HepG2 (cell line): ENCODE measurements around the gene ITGB2. TPM values are rescaled to one million over a fixed set of nuclear protein-coding genes. Genes with fewer than 3 reads are reported as not detected.
A peak's percentile ranks its signal among the peaks of the same experiment; 100 is the strongest.

Experiments
- MXI1 ChIP-seq: IDR thresholded peaks from 3 replicates; pipeline ENCODE4 v1.6.1; 2012; ENCODE audit warnings: low read depth, low read length, inconsistent platforms, borderline replicate concordance
- ZFX ChIP-seq: sonication (generic); formaldehyde crosslinking; IDR thresholded peaks from 2 replicates; pipeline ENCODE4 v1.4.0; 2020; ENCODE audit warnings: mild to moderate bottlenecking, low read depth, missing genetic modification reagents, moderate library complexity
- ZNF543 ChIP-seq: sonication (generic); formaldehyde crosslinking; IDR thresholded peaks from 2 replicates; pipeline ENCODE4 v1.4.0; 2020; ENCODE audit warnings: mild to moderate bottlenecking, missing genetic modification reagents
- ZNF550 ChIP-seq: sonication (generic); formaldehyde crosslinking; IDR thresholded peaks from 2 replicates; pipeline ENCODE4 v1.4.0; 2020; ENCODE audit warnings: mild to moderate bottlenecking, missing genetic modification reagents, borderline replicate concordance
- polyA plus RNA-seq, 8 experiments: library from polyadenylated mRNA; depleted of rRNA in 3 of 8; stranded (reverse) in 7 of 8; unstranded in 1 of 8; fragments of >200 nt; fragmentation: Illumina TruSeq in 4 of 8; extraction: Trizol in 4 of 8; gene quantifications; 2 replicates each; pipeline versions ENCODE4 v1.2.1 to v1.2.3, GENCODE V29; 2011 to 2016; ENCODE audit warnings: low read depth in 4 of 8, missing spikeins in 1 of 8, mixed read lengths in 1 of 8; ENCODE audit not compliant: insufficient read depth in 1 of 8
- total RNA-seq, 5 experiments: library from RNA; depleted of rRNA; stranded (reverse); fragments of >200 nt; fragmentation: Illumina TruSeq; extraction: Trizol; gene quantifications; 2 replicates each; pipeline ENCODE4 v1.2.3, GENCODE V29; 2016; ENCODE audit warnings: low read depth in 1 of 5
- TF ChIP-seq, protein P1 (sequence below): sonication (generic); formaldehyde crosslinking; IDR thresholded peaks from 2 replicates; pipeline ENCODE4 v1.8.1; 2023; ENCODE audit warnings: mild to moderate bottlenecking, inconsistent platforms, moderate library complexity, missing genetic modification reagents, borderline replicate concordance
- TF ChIP-seq, protein P2 (sequence below): sonication (generic); formaldehyde crosslinking; IDR thresholded peaks from 2 replicates; pipeline ENCODE4 v1.4.0; 2020; ENCODE audit warnings: mild to moderate bottlenecking, low read depth, missing genetic modification reagents
- TF ChIP-seq, protein P3 (sequence below): IDR thresholded peaks from 2 replicates; pipeline ENCODE4 v1.4.0; 2020; ENCODE audit warnings: mild to moderate bottlenecking, missing genetic modification reagents
- TF ChIP-seq, protein P4 (sequence below): sonication (generic); formaldehyde crosslinking; IDR thresholded peaks from 2 replicates; pipeline ENCODE4 v1.8.1; 2023; ENCODE audit warnings: mild to moderate bottlenecking, missing genetic modification reagents
- TF ChIP-seq, protein P5 (sequence below): sonication (generic); formaldehyde crosslinking; IDR thresholded peaks from 2 replicates; pipeline ENCODE4 v1.5.1; 2020; ENCODE audit warnings: mild to moderate bottlenecking, missing genetic modification reagents

ITGB2 gene
- total and polyA plus RNA-seq, 2 of the 13 experiments (the other 11 are each of a cell fraction or from before 2014, with no cell fraction given) = 4.2 to 18.0 TPM

DNA sequence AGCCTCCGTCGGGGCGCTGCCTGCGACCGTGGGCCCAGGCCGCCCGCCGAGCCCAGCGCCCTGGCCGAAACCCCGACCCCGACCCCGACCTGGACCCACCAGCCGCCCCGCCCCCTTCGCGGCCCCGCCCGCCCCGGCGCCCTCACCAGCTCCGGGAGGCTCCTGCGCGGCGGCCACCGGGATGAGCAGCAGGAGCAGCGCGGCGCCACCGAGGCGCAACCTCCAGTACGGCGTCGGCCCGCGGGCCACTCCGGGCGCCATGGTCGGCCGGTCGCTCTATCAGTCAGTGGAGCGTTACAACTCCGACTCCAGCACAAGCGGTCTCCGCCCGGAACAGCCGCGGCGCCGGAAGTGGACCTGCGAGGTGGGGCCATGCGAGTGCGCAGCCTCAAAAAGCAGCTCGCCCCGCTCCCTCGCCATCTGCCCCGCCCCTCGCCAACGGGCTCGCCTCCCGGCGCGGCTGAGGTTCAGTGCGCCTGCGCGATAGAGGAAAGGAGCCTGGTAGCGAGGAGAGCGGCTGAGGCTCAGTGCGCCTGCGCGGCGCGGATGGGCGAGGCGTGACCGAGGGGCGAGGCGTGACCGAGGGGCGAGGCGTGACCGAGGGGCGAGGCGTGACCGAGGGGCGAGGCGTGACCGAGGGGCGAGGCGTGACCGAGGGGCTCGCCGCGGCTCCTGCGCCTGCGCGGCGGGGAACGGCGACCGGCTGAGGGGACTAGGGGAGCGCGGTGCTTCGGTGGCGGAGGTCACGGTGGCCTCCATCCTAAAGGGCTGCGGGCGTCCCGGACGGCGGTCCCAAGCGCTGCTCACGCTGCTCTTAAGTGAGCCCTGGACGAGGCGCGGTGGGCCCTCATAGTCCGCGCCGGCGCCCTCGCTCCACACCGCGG, 47.1 kb downstream of the ITGB2 start, which contains the start of gene PTTG1IP (continued):
- TF ChIP-seq, protein P1, sequence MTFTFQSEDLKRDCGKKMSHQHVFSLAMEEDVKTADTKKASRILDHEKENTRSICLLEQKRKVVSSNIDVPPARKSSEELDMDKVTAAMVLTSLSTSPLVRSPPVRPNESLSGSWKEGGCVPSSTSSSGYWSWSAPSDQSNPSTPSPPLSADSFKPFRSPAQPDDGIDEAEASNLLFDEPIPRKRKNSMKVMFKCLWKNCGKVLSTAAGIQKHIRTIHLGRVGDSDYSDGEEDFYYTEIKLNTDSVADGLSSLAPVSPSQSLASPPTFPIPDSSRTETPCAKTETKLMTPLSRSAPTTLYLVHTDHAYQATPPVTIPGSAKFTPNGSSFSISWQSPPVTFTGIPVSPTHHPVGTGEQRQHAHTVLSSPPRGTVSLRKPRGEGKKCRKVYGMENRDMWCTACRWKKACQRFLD = no peak
- TF ChIP-seq MXI1 (peak; percentile 39; the same call in 1 of the 3 replicates), ZNF543 (0 out of 2 replicates have a peak, but pooled peaks have one; percentile 78), ZNF550 (CRISPR knock-in tag) (0 out of 2 replicates have a peak, but pooled peaks have one; percentile 50), ZFX (no peak; the same call in none of the 2 replicates)
- TF ChIP-seq, protein P2, sequence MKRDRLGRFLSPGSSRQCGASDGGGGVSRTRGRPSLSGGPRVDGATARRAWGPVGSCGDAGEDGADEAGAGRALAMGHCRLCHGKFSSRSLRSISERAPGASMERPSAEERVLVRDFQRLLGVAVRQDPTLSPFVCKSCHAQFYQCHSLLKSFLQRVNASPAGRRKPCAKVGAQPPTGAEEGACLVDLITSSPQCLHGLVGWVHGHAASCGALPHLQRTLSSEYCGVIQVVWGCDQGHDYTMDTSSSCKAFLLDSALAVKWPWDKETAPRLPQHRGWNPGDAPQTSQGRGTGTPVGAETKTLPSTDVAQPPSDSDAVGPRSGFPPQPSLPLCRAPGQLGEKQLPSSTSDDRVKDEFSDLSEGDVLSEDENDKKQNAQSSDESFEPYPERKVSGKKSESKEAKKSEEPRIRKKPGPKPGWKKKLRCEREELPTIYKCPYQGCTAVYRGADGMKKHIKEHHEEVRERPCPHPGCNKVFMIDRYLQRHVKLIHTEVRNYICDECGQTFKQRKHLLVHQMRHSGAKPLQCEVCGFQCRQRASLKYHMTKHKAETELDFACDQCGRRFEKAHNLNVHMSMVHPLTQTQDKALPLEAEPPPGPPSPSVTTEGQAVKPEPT = 0 out of 2 replicates have a peak, but pooled peaks have one; percentile 31
- TF ChIP-seq, protein P3, sequence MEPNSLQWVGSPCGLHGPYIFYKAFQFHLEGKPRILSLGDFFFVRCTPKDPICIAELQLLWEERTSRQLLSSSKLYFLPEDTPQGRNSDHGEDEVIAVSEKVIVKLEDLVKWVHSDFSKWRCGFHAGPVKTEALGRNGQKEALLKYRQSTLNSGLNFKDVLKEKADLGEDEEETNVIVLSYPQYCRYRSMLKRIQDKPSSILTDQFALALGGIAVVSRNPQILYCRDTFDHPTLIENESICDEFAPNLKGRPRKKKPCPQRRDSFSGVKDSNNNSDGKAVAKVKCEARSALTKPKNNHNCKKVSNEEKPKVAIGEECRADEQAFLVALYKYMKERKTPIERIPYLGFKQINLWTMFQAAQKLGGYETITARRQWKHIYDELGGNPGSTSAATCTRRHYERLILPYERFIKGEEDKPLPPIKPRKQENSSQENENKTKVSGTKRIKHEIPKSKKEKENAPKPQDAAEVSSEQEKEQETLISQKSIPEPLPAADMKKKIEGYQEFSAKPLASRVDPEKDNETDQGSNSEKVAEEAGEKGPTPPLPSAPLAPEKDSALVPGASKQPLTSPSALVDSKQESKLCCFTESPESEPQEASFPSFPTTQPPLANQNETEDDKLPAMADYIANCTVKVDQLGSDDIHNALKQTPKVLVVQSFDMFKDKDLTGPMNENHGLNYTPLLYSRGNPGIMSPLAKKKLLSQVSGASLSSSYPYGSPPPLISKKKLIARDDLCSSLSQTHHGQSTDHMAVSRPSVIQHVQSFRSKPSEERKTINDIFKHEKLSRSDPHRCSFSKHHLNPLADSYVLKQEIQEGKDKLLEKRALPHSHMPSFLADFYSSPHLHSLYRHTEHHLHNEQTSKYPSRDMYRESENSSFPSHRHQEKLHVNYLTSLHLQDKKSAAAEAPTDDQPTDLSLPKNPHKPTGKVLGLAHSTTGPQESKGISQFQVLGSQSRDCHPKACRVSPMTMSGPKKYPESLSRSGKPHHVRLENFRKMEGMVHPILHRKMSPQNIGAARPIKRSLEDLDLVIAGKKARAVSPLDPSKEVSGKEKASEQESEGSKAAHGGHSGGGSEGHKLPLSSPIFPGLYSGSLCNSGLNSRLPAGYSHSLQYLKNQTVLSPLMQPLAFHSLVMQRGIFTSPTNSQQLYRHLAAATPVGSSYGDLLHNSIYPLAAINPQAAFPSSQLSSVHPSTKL = peak; percentile 55
- TF ChIP-seq, protein P4, sequence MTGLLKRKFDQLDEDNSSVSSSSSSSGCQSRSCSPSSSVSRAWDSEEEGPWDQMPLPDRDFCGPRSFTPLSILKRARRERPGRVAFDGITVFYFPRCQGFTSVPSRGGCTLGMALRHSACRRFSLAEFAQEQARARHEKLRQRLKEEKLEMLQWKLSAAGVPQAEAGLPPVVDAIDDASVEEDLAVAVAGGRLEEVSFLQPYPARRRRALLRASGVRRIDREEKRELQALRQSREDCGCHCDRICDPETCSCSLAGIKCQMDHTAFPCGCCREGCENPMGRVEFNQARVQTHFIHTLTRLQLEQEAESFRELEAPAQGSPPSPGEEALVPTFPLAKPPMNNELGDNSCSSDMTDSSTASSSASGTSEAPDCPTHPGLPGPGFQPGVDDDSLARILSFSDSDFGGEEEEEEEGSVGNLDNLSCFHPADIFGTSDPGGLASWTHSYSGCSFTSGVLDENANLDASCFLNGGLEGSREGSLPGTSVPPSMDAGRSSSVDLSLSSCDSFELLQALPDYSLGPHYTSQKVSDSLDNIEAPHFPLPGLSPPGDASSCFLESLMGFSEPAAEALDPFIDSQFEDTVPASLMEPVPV = peak; percentile 59; the same call in 1 of the 2 replicates
- TF ChIP-seq, protein P5, sequence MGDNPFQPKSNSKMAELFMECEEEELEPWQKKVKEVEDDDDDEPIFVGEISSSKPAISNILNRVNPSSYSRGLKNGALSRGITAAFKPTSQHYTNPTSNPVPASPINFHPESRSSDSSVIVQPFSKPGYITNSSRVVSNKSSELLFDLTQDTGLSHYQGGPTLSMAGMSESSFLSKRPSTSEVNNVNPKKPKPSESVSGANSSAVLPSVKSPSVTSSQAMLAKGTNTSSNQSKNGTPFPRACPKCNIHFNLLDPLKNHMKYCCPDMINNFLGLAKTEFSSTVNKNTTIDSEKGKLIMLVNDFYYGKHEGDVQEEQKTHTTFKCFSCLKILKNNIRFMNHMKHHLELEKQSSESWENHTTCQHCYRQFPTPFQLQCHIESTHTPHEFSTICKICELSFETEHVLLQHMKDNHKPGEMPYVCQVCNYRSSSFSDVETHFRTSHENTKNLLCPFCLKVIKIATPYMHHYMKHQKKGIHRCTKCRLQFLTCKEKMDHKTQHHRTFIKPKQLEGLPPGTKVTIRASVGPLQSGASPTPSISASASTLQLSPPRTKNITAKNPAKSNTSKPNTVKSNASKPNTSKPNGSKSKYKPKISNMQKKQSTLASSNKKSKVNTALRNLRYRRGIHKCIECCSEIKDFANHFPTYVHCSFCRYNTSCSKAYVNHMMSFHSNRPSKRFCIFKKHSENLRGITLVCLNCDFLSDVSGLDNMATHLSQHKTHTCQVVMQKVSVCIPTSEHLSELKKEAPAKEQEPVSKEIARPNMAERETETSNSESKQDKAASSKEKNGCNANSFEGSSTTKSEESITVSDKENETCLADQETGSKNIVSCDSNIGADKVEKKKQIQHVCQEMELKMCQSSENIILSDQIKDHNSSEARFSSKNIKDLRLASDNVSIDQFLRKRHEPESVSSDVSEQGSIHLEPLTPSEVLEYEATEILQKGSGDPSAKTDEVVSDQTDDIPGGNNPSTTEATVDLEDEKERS (CRISPR knock-in tag) = peak; percentile 57; the same call in 1 of the 2 replicates
